Activated CD8-positive, alpha-beta T cell treated with anti-CD3 and anti-CD28 coated beads for 36 hours (primary cell): ENCODE data around the gene SFMBT1. TPM values are rescaled to one million over a fixed set of nuclear protein-coding genes. Genes with fewer than 3 reads are reported as not detected.

Source experiments
- ATAC-seq: fragments of 200-7000 bp; cut with Tn5 transposase; one replicate; pipeline ENCODE4 v1.10.0; 2021; ENCODE audit warnings: mild to moderate bottlenecking, moderate library complexity
- CTCF ChIA-PET: fragments of 350-600 bp; sonication (Branson Sonifier 250); formaldehyde crosslinking; loops from one replicate; lab custom pipeline; 2021; ENCODE audit warnings: antibody characterized with exemption; lab: Charles Lee
- POLR2A ChIA-PET: fragments of 350-600 bp; sonication (Branson Sonifier 250); formaldehyde crosslinking; loops from one replicate; lab custom pipeline; 2021; ENCODE audit warnings: antibody characterized with exemption; lab: Charles Lee
- DNase-seq: peaks from one replicate; pipeline ENCODE4 v3.0.0-alpha.2; 2020
- H3K27ac Mint-ChIP-seq: one replicate; pipeline ENCODE4 v1.8.0; 2021; ENCODE audit warnings: mild to moderate bottlenecking, mixed read lengths
- H3K27me3 Mint-ChIP-seq: one replicate; pipeline ENCODE4 v1.8.0; 2021; ENCODE audit warnings: mixed read lengths
- H3K36me3 Mint-ChIP-seq: one replicate; pipeline ENCODE4 v1.8.0; 2021; ENCODE audit warnings: low read depth, mixed read lengths
- H3K4me1 Mint-ChIP-seq: one replicate; pipeline ENCODE4 v1.8.0; 2021; ENCODE audit warnings: low read depth, mixed read lengths
- H3K4me3 Mint-ChIP-seq: one replicate; pipeline ENCODE4 v1.8.0; 2021; ENCODE audit warnings: mild to moderate bottlenecking, moderate library complexity, mixed read lengths
- H3K9me3 Mint-ChIP-seq: one replicate; pipeline ENCODE4 v1.8.0; 2021; ENCODE audit warnings: mixed read lengths
- CTCF ChIP-seq: fragments of 200-600 bp; IDR thresholded peaks from one replicate; pipeline ENCODE4 v1.8.0; 2022; ENCODE audit warnings: antibody characterized with exemption, mild to moderate bottlenecking
- intact Hi-C: fragments of 100-400 bp; cut with micrococcal nuclease; formaldehyde crosslinking; loops from one replicate; pipeline ENCODE4 v1.10.0; 2022
- total RNA-seq, 2 experiments: library from RNA; stranded (reverse); gene quantifications; one replicate each; pipeline ENCODE4 v1.2.3, GENCODE V29; 2021

Gene SFMBT1
- total RNA-seq, 2 experiments from 2014 or later = 17.8 to 20.1 TPM

GRCh38 chr3:52856666-52857065, 189.2 kb downstream of the SFMBT1 start:
- intact Hi-C loops = no loop called here
- no peak overlapping the region for H3K4me3 Mint-ChIP-seq
- ChIA-PET POLR2A (no interaction called here), CTCF (interaction anchor here (0.5 kb wide), 1 partner anchor 113 kb away, joined by 3 read pairs; no protein-coding TSS in a partner anchor)
- no peak for DNase-seq
- H3K4me1 Mint-ChIP-seq = no peaks in the 10 kb centered on the region
- no peaks in the 10 kb centered on the region for H3K9me3 Mint-ChIP-seq
- ATAC-seq = no peak
- no peak for TF ChIP-seq CTCF
- no peak overlapping the region for H3K27ac Mint-ChIP-seq
- H3K36me3 Mint-ChIP-seq = no peaks in the 10 kb centered on the region
- H3K27me3 Mint-ChIP-seq = no peaks in the 10 kb centered on the region

GRCh38 chr3:52854013-52854412, 191.9 kb downstream of the SFMBT1 start:
- Mint-ChIP-seq H3K27ac (no peak overlapping the region), H3K36me3 (no peaks in the 10 kb centered on the region), H3K9me3 (no peaks in the 10 kb centered on the region), H3K27me3 (no peaks in the 10 kb centered on the region), H3K4me1 (no peaks in the 10 kb centered on the region), H3K4me3 (no peak overlapping the region)
- no peak for TF ChIP-seq CTCF
- CTCF ChIA-PET = interaction anchor here (1.3 to 2.7 kb wide), 3 partner anchors 33 to 88 kb away, joined by 3 to 9 read pairs (median 4); no protein-coding TSS in a partner anchor
- DNase-seq = no peak
- intact Hi-C loops = no loop called here
- POLR2A ChIA-PET = no interaction called here
- ATAC-seq = no peak

Other genes with a start within 250 kb of the SFMBT1 start
- 1 to 10 TPM; 3.9 to 5.5 TPM for gene ITIH4, start 215.4 kb downstream of the SFMBT1 start, total RNA-seq
- gene MUSTN1, start 211.1 kb downstream of the SFMBT1 start, total RNA-seq = not detected
- 10 to 100 TPM; 17.3 to 18.3 TPM for gene STIMATE, start 148.5 kb downstream of the SFMBT1 start, total RNA-seq
- 10 to 100 TPM; 42.5 to 42.9 TPM for gene RFT1, start 84.4 kb upstream of the SFMBT1 start, total RNA-seq
- gene PRKCD, start 115.1 kb upstream of the SFMBT1 start, total RNA-seq = 10 to 100 TPM; 18.7 to 21.5 TPM
- 100 to 1,000 TPM; 397 to 417 TPM for gene TKT, start 209.9 kb upstream of the SFMBT1 start, total RNA-seq